ENCODE results near the gene GTF2F1.
"Not testable (repeated sequence)": the region's sequence is repeated elsewhere in the genome, so short reads cannot be mapped to it uniquely, and the experiment has no call there.

Gene GTF2F1

GRCh38 chr19:6417713-6418561 is 25.0 kb upstream of the GTF2F1 start:
- no peak for DNase-seq (ENCODE audit: low spot score)

- no peak for DNase-seq (ENCODE audit: low spot score)
Measured at GRCh38 chr19:6416658-6417405, 23.9 kb upstream of the GTF2F1 start.

- DNase-seq (ENCODE audit: low spot score) = no peak
Measured at GRCh38 chr19:6415591-6416190, 22.7 kb upstream of the GTF2F1 start.

GRCh38 chr19:6414793-6415590 is 22.0 kb upstream of the GTF2F1 start:
- no peak for DNase-seq (ENCODE audit: low spot score)

GRCh38 chr19:6413721-6414643 is 21.0 kb upstream of the GTF2F1 start:
- no peak for DNase-seq (ENCODE audit: low spot score)

- DNase-seq (ENCODE audit: low spot score) = no peak
Measured at GRCh38 chr19:6413291-6413690, 20.3 kb upstream of the GTF2F1 start.

- peak; percentile 16 for DNase-seq (ENCODE audit: low spot score)
Measured at GRCh38 chr19:6412447-6413091, 19.6 kb upstream of the GTF2F1 start.

- DNase-seq (ENCODE audit: low spot score) = no peak
Measured at GRCh38 chr19:6412061-6412446, 19.1 kb upstream of the GTF2F1 start.

GRCh38 chr19:6409346-6409745 is 16.4 kb upstream of the GTF2F1 start:
- DNase-seq (ENCODE audit: low spot score) = no peak

GRCh38 chr19:6406401-6406800 is 13.4 kb upstream of the GTF2F1 start:
- no peak for DNase-seq (ENCODE audit: low spot score)

GRCh38 chr19:6402837-6403608 is 10.1 kb upstream of the GTF2F1 start:
- DNase-seq (ENCODE audit: low spot score) = no peak

GRCh38 chr19:6402058-6402457 is 9.1 kb upstream of the GTF2F1 start:
- no peak for DNase-seq (ENCODE audit: low spot score)

- not testable (repeated sequence) for DNase-seq (ENCODE audit: low spot score)
Measured at GRCh38 chr19:6400062-6400944, 7.3 kb upstream of the GTF2F1 start.

- no peak for DNase-seq (ENCODE audit: low spot score)
Measured at GRCh38 chr19:6396305-6396704, 3.3 kb upstream of the GTF2F1 start.

GRCh38 chr19:6394831-6395230 is 1.9 kb upstream of the GTF2F1 start:
- DNase-seq (ENCODE audit: low spot score) = no peak

- peak; percentile 60 for DNase-seq (ENCODE audit: low spot score)
Measured at GRCh38 chr19:6393983-6394412, 1.0 kb upstream of the GTF2F1 start.

GRCh38 chr19:6392221-6393073 is 517 bp downstream of the GTF2F1 start:
- DNase-seq (ENCODE audit: low spot score) = no peak

- DNase-seq (ENCODE audit: low spot score) = no peak
Measured at GRCh38 chr19:6387372-6387771, 5.6 kb downstream of the GTF2F1 start.
